ENCODE measurements around the gene SND1.

SND1 gene

GRCh38 chr7:127651556-127652332 lies at the start of gene SND1:
Gene SND1, plus strand, starts transcription at chr7:127652194. Its CDS starts 180 bp downstream, at chr7:127652374.
- peak; percentile 100 for DNase-seq (ENCODE audit: low spot score)

- no peak for DNase-seq (ENCODE audit: low spot score)
These were observed 43.5 kb upstream of the SND1 start for GRCh38 chr7:127608446-127608845.

GRCh38 chr7:127609297-127609696 lies 42.7 kb upstream of the SND1 start:
- DNase-seq (ENCODE audit: low spot score) = no peak

- no peak for DNase-seq (ENCODE audit: low spot score)
These were observed 39.7 kb upstream of the SND1 start for GRCh38 chr7:127612263-127612662.

GRCh38 chr7:127616724-127617123 lies 35.3 kb upstream of the SND1 start:
- DNase-seq (ENCODE audit: low spot score) = no peak

- DNase-seq (ENCODE audit: low spot score) = no peak
These were observed 34.0 kb upstream of the SND1 start, which contains the start of gene PAX4 for GRCh38 chr7:127618042-127618441. Gene PAX4, minus strand, starts transcription at chr7:127618142. Its CDS starts 2,214 bp downstream, at chr7:127615928.

- no peak for DNase-seq (ENCODE audit: low spot score)
These were observed 33.2 kb upstream of the SND1 start for GRCh38 chr7:127618775-127619174.

GRCh38 chr7:127619681-127620405 lies 32.2 kb upstream of the SND1 start:
- no peak for DNase-seq (ENCODE audit: low spot score)

- DNase-seq (ENCODE audit: low spot score) = no peak
These were observed 31.4 kb upstream of the SND1 start for GRCh38 chr7:127620406-127621233.

- no peak for DNase-seq (ENCODE audit: low spot score)
These were observed 26.7 kb upstream of the SND1 start for GRCh38 chr7:127625331-127625730.

GRCh38 chr7:127628445-127628844 lies 23.5 kb upstream of the SND1 start:
- peak; percentile 48 for DNase-seq (ENCODE audit: low spot score)

- peak; percentile 69 for DNase-seq (ENCODE audit: low spot score)
These were observed 22.6 kb upstream of the SND1 start for GRCh38 chr7:127629268-127629854.

GRCh38 chr7:127632276-127632910 lies 19.6 kb upstream of the SND1 start:
- no peak for DNase-seq (ENCODE audit: low spot score)

GRCh38 chr7:127635659-127636285 lies 16.2 kb upstream of the SND1 start:
- DNase-seq (ENCODE audit: low spot score) = no peak

- no peak for DNase-seq (ENCODE audit: low spot score)
These were observed 13.8 kb upstream of the SND1 start for GRCh38 chr7:127638197-127638596.

- no peak for DNase-seq (ENCODE audit: low spot score)
These were observed 7.5 kb upstream of the SND1 start for GRCh38 chr7:127644484-127644883.

GRCh38 chr7:127647636-127648035 lies 4.4 kb upstream of the SND1 start:
- no peak for DNase-seq (ENCODE audit: low spot score)

GRCh38 chr7:127648986-127649385 lies 3.0 kb upstream of the SND1 start:
- DNase-seq (ENCODE audit: low spot score) = no peak

- DNase-seq (ENCODE audit: low spot score) = peak; percentile 53
These were observed 993 bp upstream of the SND1 start for GRCh38 chr7:127650847-127651555.

All from NAMALWA (cell line).